Caco-2 (cell line): Measurements from ENCODE around the gene WNT5B. TPM values are rescaled to one million over a fixed set of nuclear protein-coding genes. Genes with fewer than 3 reads are reported as not detected.

Source experiments
- BruUV-seq: library from RNA; stranded (reverse); fragments of 400-500 nt; replicated peaks from 2 replicates; lab custom pipeline; 2021; lab: Mats Ljungman, UMichigan
- CTCF ChIA-PET: fragments of 300-600 bp; sonication (Branson Sonifier 250); formaldehyde crosslinking; loops from one replicate; lab custom pipeline; 2022; ENCODE audit warnings: antibody characterized with exemption; lab: Charles Lee
- POLR2A ChIA-PET: fragments of 300-600 bp; sonication (Branson Sonifier 250); formaldehyde crosslinking; loops from one replicate; lab custom pipeline; 2022; ENCODE audit warnings: antibody characterized with exemption; lab: Charles Lee
- DNase-seq, 2 experiments: peaks; one replicate each; pipeline versions ENCODE4 v3.0.0 to v3.0.0-alpha.2; 2020 to 2022
- H3K27me3 ChIP-seq: replicated peaks from 2 replicates; pipeline ENCODE4 v1.6.0; 2011; ENCODE audit warnings: low read length; ENCODE audit not compliant: control insufficient read depth, insufficient read depth
- H3K36me3 ChIP-seq: 2 replicates; pipeline ENCODE4 v1.5.1; 2011; ENCODE audit warnings: low read length; ENCODE audit not compliant: control insufficient read depth, insufficient read depth
- H3K4me1 ChIP-seq: fragments of 250-450 bp; sonication (Bioruptor Pico); 2 replicates; pipeline ENCODE4 v1.5.1; 2020; ENCODE audit warnings: mild to moderate bottlenecking
- H3K4me3 ChIP-seq: 2 replicates; pipeline ENCODE4 v1.5.1; 2011; ENCODE audit warnings: low read depth, mild to moderate bottlenecking, control low read depth, low read length
- H3K9me3 ChIP-seq: fragments of 250-450 bp; sonication (Bioruptor Pico); 2 replicates; pipeline ENCODE4 v1.5.1; 2020; ENCODE audit warnings: mild to moderate bottlenecking, moderate library complexity
- H3K27ac Mint-ChIP-seq: one replicate; pipeline ENCODE4 v1.8.0; 2022; ENCODE audit warnings: mixed read lengths; ENCODE audit not compliant: unreplicated experiment
- H3K27me3 Mint-ChIP-seq: one replicate; pipeline ENCODE4 v1.8.0; 2022; ENCODE audit warnings: mixed read lengths; ENCODE audit not compliant: insufficient read depth, unreplicated experiment
- H3K36me3 Mint-ChIP-seq: one replicate; pipeline ENCODE4 v1.8.0; 2022; ENCODE audit warnings: mild to moderate bottlenecking, mixed read lengths; ENCODE audit not compliant: insufficient read depth, unreplicated experiment
- H3K4me1 Mint-ChIP-seq: one replicate; pipeline ENCODE4 v1.8.0; 2022; ENCODE audit warnings: low read depth, mixed read lengths; ENCODE audit not compliant: unreplicated experiment
- H3K4me3 Mint-ChIP-seq: one replicate; pipeline ENCODE4 v1.8.0; 2022; ENCODE audit warnings: mild to moderate bottlenecking, moderate library complexity, mixed read lengths; ENCODE audit not compliant: unreplicated experiment
- H3K9me3 Mint-ChIP-seq: one replicate; pipeline ENCODE4 v1.8.0; 2022; ENCODE audit warnings: mixed read lengths; ENCODE audit not compliant: unreplicated experiment
- intact Hi-C: fragments of 100-400 bp; cut with micrococcal nuclease; formaldehyde crosslinking; loops from one replicate; pipeline ENCODE4 v1.10.0; 2022; ENCODE audit not compliant: unreplicated experiment
- total RNA-seq: library from RNA; stranded (reverse); gene quantifications from 2 replicates; pipeline ENCODE4 v1.2.3, GENCODE V29; 2022
- TF ChIP-seq, protein P1 (sequence below), 2 experiments: fragments of 200-600 bp in 1 of 2; IDR thresholded peaks; 1 replicate in 1 of 2; 2 replicates in 1 of 2; pipeline versions ENCODE4 v1.5.1 to v1.8.0; 2011 to 2022; ENCODE audit warnings: antibody characterized with exemption in 1 of 2, control low read depth in 1 of 2, inconsistent platforms in 1 of 2, low read depth in 1 of 2, low read length in 1 of 2, mild to moderate bottlenecking in 1 of 2, moderate library complexity in 1 of 2; ENCODE audit not compliant: insufficient read depth in 1 of 2, severe bottlenecking in 1 of 2, unreplicated experiment in 1 of 2

WNT5B gene
- total RNA-seq, 1 experiment from 2014 or later: 6.9 TPM

DNA sequence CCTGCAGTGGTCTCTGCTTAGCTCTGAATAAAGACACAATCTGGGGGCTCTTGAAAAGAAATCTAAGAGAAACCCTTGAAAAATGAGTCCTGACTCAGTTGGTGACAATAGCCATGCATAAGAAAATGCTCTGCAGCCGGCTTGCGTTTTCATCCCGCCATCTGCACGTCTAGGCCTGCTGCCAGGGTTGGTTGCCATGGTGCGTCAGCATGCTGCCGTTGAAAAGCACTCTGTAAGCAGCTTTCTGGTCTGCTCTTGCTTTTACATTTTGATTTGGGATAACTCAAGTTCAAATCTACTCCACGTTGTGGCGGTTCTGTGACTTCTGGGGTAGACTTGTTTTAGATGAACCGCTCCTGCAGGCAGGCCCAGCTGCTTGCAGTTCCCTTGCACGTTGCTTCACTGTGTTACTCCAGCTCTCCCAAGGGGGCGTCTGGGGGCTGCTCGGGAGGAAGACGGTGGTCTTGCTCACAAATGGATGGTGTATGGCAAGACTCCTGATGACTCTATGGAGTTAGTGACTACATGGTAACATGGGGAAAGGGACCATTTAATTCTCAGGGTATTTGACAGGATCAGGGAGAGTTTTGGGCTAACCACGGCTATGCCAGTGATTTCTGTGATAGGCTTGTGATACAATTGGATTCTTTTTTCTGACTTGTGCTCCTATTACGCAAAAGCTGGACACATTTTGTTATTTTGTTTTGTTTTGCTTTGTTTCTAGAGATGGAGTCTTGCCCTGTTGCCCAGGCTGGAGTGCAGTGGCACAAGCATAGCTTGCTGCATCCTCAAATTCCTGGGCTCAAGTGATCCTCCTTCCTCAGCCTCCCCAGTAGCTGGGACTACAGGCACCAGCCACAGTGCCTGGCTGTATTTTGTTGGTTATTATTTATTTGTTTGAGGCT, 15.8 kb downstream of the WNT5B start:
- no peak overlapping the region for H3K27ac Mint-ChIP-seq
- POLR2A ChIA-PET: no interaction called here
- no peak for DNase-seq
- H3K36me3 ChIP-seq: no peaks in the 10 kb centered on the region
- H3K9me3 Mint-ChIP-seq: no peaks in the 10 kb centered on the region
- no peaks in the 10 kb centered on the region for H3K27me3 Mint-ChIP-seq
- no TSS peak for BruUV-seq
- H3K9me3 ChIP-seq: no peaks in the 10 kb centered on the region
- CTCF ChIA-PET: interaction anchor here (0.8 to 1.3 kb wide), 2 partner anchors 8 to 10 kb away, joined by 3 to 4 read pairs; no protein-coding TSS in a partner anchor
- peaks cover 9% of the 10 kb centered on the region for H3K4me1 Mint-ChIP-seq
- TF ChIP-seq, protein P1, sequence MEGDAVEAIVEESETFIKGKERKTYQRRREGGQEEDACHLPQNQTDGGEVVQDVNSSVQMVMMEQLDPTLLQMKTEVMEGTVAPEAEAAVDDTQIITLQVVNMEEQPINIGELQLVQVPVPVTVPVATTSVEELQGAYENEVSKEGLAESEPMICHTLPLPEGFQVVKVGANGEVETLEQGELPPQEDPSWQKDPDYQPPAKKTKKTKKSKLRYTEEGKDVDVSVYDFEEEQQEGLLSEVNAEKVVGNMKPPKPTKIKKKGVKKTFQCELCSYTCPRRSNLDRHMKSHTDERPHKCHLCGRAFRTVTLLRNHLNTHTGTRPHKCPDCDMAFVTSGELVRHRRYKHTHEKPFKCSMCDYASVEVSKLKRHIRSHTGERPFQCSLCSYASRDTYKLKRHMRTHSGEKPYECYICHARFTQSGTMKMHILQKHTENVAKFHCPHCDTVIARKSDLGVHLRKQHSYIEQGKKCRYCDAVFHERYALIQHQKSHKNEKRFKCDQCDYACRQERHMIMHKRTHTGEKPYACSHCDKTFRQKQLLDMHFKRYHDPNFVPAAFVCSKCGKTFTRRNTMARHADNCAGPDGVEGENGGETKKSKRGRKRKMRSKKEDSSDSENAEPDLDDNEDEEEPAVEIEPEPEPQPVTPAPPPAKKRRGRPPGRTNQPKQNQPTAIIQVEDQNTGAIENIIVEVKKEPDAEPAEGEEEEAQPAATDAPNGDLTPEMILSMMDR (IDR thresholded peaks at IDR 0.05; ENCODE audit: insufficient read depth in 1 of 2, low read depth in 1 of 2, low read length in 1 of 2, severe bottlenecking in 1 of 2, unreplicated experiment in 1 of 2): no peak
- H3K36me3 Mint-ChIP-seq: no peaks in the 10 kb centered on the region
- H3K4me3 Mint-ChIP-seq: no peak overlapping the region
- intact Hi-C loops: no loop called here
- peaks cover 7% of the 10 kb centered on the region for H3K4me1 ChIP-seq
- H3K27me3 ChIP-seq: no peaks in the 10 kb centered on the region
- H3K4me3 ChIP-seq: no peak overlapping the region

DNA sequence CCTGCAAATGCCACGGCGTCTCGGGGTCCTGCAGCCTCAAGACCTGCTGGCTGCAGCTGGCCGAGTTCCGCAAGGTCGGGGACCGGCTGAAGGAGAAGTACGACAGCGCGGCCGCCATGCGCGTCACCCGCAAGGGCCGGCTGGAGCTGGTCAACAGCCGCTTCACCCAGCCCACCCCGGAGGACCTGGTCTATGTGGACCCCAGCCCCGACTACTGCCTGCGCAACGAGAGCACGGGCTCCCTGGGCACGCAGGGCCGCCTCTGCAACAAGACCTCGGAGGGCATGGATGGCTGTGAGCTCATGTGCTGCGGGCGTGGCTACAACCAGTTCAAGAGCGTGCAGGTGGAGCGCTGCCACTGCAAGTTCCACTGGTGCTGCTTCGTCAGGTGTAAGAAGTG, 16.8 kb downstream of the WNT5B start:
- H3K9me3 Mint-ChIP-seq: no peaks in the 10 kb centered on the region
- Histone ChIP-seq H3K4me1 (peaks cover 7% of the 10 kb centered on the region), H3K27me3 (no peaks in the 10 kb centered on the region), H3K4me3 (no peak overlapping the region), H3K9me3 (no peaks in the 10 kb centered on the region), H3K36me3 (no peaks in the 10 kb centered on the region)
- no peaks in the 10 kb centered on the region for H3K36me3 Mint-ChIP-seq
- POLR2A ChIA-PET: no interaction called here
- DNase-seq: no peak
- H3K27me3 Mint-ChIP-seq: no peaks in the 10 kb centered on the region
- peaks cover 9% of the 10 kb centered on the region for H3K4me1 Mint-ChIP-seq
- intact Hi-C loops: no loop called here
- H3K4me3 Mint-ChIP-seq: no peak overlapping the region
- TF ChIP-seq, protein P1 (IDR thresholded peaks at IDR 0.05; ENCODE audit: insufficient read depth in 1 of 2, low read depth in 1 of 2, low read length in 1 of 2, severe bottlenecking in 1 of 2, unreplicated experiment in 1 of 2): no peak
- CTCF ChIA-PET: no interaction called here
- no peak overlapping the region for H3K27ac Mint-ChIP-seq
- BruUV-seq: no TSS peak

DNA sequence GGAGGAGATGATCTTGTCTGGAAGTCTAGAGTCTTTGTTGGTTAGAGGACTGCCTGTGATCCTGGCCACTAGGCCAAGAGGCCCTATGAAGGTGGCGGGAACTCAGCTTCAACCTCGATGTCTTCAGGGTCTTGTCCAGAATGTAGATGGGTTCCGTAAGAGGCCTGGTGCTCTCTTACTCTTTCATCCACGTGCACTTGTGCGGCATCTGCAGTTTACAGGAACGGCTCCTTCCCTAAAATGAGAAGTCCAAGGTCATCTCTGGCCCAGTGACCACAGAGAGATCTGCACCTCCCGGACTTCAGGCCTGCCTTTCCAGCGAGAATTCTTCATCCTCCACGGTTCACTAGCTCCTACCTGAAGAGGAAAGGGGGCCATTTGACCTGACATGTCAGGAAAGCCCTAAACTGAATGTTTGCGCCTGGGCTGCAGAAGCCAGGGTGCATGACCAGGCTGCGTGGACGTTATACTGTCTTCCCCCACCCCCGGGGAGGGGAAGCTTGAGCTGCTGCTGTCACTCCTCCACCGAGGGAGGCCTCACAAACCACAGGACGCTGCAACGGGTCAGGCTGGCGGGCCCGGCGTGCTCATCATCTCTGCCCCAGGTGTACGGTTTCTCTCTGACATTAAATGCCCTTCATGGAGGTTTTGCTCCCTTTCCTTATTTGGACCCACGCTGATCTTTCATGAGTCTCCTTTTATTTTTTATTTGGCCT, 17.7 kb downstream of the WNT5B start:
- H3K9me3 ChIP-seq: no peaks in the 10 kb centered on the region
- H3K4me3 ChIP-seq: no peak overlapping the region
- Mint-ChIP-seq H3K36me3 (no peaks in the 10 kb centered on the region), H3K9me3 (no peaks in the 10 kb centered on the region), H3K4me3 (no peak overlapping the region), H3K27ac (no peak overlapping the region), H3K27me3 (no peaks in the 10 kb centered on the region), H3K4me1 (peaks cover 9% of the 10 kb centered on the region)
- intact Hi-C loops: no loop called here
- no peaks in the 10 kb centered on the region for H3K27me3 ChIP-seq
- no peaks in the 10 kb centered on the region for H3K36me3 ChIP-seq
- DNase-seq: no peak
- ChIA-PET POLR2A (no interaction called here), CTCF (no interaction called here)
- TF ChIP-seq, protein P1 (IDR thresholded peaks at IDR 0.05; ENCODE audit: insufficient read depth in 1 of 2, low read depth in 1 of 2, low read length in 1 of 2, severe bottlenecking in 1 of 2, unreplicated experiment in 1 of 2): no peak
- no TSS peak for BruUV-seq
- peaks cover 7% of the 10 kb centered on the region for H3K4me1 ChIP-seq
